HG03432 (cell line): ENCODE measurements around the gene MRPS18A.

Experiments
- ATAC-seq: cut with Tn5 transposase; IDR thresholded peaks from one replicate; pipeline ENCODE4 v1.9.1; 2021; ENCODE audit warnings: mild to moderate bottlenecking, moderate library complexity; ENCODE audit not compliant: unreplicated experiment

MRPS18A gene

DNA sequence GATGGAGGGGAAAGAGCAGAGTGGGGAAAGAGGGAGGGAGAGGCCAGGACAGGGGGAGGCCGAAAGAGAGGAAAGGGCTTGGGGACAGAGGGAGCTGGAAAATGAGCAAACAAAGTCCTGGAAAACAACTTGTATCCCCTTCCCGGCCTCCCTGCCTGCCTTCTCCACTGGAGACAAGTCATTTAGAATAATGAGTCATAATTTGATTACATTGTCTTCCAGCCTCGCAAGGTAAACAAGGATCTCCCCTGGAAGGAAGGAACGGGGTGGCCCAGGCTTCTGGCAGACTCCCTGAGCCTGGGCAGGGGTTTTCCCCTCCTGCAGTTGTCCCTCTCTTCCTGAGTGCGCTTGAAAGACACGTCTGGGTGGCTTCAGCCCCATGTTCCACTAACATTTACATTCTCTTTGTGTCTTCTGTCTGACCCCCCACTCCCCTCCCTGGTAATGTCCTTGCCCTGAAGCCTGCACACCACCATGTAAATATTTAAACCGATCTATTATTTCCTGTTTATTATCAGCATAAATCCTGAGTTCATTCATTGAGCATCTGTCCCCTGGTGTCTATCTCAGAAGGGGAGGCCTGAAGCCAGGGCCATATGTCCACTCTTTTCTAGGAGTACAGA is 12.1 kb upstream of the MRPS18A start:
- no peak for ATAC-seq

DNA sequence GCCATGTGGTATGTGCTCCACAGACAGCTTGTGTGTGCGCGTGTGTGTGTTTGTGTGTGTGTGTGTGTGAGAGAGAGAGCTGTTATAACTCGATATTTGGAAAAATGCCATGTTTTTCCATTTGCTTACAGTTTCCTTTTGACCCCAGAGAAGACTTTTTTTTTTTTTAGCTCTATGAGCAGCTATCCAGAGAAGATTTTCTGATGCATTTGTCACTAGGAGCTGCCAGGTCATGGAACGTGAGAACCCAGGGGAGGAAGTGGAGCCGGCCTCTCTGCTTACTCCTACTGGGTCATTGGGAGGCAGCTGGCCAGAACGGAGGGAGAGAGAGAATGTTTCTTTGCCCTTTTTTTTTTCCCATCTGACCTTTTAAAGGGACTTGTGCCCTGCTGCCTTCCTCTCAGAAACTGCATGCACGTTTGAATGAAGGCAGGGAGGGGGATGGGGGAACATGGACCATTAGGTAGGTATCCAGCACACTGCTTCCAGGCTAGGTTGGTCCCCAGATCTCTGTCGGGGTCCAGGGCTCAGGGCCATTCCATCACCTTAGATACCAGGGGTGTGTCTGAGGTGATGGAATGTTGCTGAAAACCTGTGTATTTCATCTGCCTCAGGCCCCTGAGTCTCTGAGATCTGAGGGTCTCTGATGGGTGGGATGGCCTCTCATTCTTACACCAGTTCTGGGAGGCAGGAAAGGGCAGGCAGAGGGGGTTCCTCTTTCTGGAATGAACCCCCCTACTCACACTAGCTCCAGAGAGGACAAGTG is 11.2 kb upstream of the MRPS18A start:
- no peak for ATAC-seq

DNA sequence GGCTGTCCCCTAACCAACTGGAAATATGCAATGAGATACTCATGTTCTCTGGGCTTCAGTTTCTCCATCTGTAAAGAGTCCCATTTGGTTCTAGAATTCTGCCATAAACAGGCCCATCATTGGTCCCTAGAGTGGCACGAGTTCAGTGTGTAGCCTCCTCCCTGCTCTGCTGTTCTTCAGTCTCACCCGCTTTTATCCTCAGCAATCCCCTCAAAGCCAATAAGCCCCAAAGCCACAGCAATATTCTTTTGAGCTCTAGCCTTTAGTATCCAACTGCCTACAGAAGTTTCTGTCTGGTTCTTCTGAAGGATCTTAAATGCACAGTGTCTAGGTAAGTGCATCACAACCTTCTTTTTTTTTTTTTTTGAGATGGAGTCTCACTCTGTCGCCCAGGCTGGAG is 9.8 kb upstream of the MRPS18A start:
- no peak for ATAC-seq

DNA sequence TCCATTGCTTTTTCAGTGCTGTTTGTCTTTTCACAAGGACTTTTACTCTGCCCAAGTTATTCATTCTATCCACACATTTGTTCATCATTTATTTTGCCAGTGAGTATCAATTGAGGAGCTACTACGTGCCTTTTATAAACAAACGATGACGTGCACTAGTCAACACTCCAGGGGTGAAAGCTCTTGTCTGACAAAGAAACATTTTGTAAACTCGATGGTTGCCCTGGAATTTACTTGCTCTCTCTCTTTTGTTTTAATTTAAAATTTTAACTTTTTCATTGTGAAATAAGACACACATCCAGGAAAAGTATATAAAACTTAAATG is 8.3 kb upstream of the MRPS18A start:
- no peak for ATAC-seq

DNA sequence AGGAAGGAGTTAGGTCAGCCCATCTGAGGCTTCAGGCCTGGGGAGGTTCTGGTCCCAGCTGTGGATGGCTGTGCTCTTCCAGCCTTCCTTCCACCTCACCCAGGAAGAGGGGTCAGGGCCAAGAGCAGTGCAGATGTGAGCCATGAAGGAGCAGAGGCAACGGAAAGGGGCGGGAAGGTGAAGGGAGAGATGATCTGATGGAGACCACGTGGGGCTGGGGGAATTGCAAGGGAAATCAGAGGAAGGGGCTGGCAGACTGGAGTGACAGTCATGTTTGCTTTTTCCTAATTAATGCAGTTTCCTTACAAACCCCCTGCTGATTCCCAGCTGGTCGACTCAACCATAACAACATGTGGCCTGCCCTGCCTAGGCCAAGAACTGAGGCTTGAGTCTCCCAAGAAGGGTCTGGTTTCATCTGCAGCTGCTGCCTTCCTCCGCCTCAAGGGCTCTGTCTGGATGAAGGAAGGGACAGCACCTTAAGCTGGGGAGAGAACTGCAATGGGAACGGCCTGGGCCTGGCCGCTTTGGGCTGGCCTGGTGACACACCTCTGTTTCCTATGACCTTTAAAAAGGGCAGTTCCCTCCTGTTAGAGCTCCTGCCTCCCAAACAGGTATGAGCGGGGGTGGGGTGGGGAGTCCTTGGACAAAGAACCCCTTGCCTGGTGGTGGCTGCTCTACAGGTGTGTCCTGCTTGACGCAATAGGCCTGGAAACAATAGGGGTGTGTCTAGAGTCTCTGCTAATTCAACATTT is 7.8 kb upstream of the MRPS18A start:
- no peak for ATAC-seq

DNA sequence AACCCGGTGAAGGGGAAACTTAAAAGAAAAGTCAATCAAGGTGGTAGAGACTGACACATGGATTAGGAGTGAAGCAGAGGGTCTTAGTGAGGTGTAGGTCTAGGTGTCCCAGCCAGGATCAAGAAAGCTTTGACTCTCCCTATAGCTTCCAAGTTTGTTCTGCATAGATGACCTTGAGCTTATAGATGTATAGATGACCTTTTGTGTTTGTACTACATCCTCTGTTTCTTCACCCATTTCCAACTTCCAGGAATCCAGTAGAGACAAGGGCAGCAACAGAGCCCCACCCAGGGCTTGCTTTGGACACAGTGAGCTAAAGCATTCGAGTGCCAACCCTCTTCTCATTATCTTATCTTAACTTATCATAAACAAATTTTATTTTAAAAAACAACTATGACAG is 1.8 kb upstream of the MRPS18A start:
- no peak for ATAC-seq

DNA sequence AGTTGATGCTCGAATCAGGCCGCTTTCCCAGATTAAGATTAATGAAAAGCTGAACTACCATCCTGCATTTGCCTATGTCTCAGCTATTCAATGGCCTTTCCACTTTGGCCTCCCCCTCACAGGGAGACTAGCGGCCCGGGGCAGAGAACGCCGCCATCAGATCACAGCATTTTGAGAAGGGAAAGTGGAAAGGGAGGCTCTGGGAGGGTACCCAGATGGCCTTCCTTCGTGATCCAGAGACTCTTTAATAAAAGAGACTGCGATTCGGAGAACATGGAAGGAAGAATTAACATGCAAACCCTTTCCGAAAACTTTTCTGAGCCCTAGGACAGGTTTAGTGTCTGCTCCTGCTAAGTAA is 533 bp downstream of the MRPS18A start:
- no peak for ATAC-seq

DNA sequence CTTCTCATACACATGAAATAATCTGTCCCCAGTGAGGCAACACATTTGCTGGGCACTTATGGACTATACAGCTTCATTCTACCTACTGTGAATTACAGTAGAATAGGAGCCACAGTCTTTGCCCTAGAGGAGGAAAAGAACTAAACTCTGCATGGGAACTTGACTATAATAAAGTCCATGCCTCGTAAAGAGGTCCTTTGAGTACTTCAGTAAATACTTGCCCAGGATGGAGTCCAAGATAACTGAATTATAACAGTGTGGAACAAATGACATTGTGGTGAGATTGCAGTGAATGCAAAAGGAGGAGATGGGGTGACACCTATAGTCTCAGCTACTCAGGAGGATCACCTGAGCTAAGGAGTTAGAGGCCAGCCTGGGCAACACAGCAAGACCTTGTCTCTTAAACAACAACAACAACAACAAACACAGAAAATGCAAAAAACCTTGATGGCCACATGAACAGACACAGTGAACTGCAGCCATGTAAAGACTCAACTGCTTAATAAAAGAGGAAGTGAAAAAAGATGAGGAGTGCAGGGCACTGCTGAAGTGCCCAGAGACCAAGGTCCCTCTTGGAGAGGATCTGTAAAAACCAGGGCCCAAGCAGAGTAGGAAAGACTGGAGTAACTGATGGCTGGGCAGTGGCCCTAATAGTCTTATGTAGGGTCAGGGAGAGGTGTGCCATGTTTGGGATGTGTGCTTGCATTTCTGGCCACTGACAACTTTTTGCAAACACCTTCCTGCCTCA is 3.7 kb downstream of the MRPS18A start:
- ATAC-seq = peak; percentile 61

DNA sequence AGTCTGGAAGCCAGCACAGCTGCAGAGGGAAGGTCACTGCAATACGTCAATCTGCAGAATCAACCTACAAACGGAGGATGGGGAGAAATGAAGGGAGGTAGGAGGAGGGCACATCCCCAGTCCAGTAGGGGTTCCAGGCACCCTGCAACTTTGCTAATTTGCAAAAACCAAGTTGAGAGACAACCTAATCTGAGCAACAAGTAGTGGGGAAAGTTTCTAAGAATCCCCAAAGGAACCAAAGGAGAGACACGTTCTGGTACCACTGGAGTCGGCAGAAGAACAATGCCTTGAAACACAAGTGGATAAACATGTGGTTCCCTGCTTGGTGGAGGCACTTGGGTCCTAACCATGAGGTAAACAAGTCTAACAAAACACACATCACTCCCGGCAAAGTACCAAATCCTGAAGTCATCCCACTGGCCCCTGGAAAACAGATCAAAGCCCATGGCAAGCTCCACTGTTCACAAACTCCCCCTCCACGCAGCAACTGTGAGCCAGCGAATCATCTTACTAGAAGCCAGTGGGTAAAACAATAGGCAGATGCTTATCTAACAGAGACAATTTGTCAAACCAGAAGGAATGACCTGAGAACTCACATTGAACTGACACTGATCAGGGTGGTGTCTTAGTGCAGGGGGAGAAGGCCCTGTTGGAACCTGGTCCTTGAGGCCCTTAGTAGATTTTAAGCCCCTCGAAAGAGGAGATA is 4.7 kb downstream of the MRPS18A start:
- ATAC-seq = no peak

DNA sequence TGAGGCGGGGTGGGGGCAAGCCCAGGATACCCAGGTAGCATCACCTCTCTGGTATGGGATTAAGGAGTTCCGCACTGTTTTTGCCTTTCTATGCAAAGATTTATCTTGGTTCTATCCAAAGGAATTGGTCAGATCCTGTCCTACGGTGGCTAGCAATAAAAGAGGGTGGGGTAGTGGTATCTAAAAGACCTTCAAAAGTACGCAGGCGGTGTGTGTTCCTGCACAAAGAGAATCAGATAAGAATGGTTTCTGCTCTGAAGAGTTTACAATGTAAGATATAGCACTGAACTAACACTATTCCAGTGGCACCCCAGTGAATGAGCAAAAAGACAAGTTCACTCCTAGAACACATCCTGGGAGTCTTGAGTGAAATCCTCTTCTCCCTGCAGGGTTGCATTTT is 6.3 kb downstream of the MRPS18A start:
- ATAC-seq = no peak

DNA sequence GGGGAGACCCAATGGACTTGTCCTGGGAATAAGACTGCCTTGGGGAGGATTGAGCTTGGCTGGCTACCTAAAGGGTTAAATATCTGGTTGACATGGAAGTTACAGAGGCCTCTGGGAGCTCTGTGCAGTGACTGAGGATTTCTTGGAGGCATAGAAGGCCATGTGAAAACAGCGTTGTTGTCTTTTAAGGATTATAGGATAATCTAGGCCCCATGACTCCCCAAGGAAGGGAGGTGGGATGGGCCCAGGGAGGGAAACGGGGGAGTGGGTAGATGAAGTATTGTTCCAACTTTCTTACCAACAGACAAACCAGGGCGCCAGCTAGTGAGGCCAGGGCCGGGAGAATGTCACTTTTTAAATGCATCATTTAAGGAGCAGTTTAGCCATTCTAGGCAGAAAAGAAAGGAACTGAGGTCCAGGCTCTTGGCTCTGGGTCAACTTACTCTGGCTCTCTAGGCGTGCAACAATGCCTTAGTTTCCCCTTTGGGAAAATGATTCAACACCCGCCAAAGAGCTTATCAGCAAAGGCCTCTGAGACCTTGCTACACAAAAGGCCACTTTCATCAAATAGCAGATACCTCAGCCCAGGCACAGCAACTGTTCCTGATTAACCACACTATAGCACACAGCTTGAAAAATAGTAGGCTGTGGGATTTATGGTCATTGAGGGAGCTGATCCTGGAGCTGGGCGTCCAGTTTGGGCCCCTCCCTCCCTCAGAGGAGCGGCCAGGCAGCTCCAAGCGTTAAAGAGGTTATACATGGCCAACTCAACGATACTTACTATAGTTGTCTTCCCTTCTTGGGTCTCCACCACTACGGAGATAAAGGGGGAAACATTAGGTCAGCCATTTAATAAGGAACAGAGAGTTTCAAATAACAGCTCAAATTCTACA is 7.0 kb downstream of the MRPS18A start:
- ATAC-seq = no peak

DNA sequence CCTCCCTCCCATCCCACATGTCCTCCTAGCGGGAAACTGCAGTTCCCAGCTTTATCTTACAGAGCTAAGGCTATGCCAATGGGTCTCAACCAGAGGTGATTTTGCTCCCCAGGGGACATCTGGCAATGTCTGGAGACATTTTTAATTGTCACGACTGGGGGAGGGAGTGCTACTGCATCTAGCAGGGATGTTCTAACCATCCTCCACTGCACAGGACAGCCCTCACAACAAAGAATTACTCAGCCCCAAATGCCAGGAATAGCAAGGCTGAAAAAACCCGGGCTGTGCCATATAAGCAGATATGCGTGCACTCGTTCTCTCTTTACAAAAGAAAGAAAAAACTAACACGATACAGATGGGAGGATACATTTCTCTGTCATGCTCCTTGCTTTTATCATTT is 8.5 kb downstream of the MRPS18A start:
- no peak for ATAC-seq

DNA sequence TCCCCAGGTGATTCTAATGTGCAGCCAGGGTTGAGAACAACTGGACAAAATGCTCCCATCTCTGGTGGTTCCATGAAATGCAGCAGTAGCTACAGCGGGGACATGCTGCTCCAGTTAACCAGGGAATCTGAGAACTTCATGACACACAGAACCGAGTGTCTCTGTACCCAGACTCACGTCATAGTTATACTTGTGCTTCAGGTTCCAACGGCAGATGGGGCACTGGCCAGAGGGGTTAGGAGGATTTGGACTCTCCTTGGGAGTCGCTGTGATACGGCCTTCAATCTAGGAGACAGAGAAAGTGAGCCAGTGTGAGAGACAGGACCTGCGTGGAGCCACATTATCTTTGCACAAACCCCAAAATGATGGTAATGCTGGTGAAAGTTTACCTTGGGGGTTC is 9.2 kb downstream of the MRPS18A start:
- ATAC-seq = no peak

DNA sequence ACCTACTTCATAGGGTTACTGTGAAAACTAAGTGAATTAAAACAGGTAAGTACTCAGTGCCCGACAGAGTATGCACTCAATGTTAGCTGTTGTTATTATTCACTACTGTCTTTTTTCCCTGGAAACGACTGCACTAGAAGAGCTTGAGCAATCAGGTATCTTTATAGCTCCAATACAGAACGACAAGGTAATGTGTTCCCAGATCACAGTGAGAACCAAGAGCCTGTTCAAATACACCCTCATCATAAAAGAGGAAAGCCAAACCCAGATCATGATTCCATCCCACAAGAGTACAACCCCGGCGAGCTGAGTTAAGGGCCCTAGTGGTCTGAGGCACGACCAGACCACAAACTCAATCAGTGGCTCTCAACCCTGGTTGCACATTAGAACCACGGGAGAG is 9.8 kb downstream of the MRPS18A start:
- no peak for ATAC-seq

DNA sequence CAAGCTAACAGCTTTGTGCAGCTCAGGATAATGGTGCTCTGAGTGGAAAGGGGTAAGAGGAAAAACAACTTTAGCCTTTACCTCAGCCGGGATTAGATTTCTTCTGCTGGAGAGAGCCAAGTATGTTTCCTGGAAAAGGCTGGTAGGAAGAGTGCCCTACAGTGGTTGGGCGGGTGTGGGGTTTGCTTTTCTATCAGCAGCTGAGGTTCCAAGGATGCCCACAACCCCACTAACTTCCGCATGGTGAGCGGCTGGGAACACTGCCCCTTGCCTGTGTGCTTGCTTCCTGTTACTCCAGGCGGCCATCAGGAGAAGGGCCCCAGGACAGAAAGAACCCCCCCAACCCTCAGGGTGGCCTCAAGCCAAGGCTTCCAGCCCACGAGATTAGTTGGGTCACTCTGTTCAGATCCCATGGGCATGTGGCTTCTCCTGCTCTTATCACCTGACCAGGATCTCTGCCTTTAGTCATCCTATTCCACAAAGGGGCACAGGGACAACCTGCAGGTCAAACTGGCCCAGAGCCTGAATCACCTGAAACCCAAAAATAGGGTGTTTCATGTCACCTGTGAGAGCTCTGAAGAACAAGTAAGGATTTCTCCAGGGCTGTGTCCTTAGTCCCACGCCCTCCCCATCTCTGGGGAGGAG is 10.5 kb downstream of the MRPS18A start:
- ATAC-seq = no peak

DNA sequence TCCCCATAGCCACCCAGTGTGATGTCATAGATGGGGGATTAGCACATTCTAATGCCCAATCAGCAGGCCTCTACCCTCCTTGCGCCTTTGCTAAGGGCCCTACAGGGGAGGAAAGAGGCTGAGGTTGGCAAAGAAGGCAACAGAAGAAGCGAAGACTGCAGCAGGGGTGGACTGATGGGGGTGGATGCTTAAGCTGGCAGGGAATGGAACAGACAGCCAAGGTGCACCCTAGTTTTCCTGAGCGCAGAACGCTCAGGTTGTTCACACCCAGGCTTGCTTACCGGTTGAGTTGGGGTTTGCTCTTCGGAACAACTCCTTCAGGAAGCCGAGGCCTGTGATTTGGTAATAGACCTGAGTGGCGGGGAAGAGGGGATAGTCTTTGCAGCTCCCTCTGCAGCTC is 12.7 kb downstream of the MRPS18A start:
- no peak for ATAC-seq

DNA sequence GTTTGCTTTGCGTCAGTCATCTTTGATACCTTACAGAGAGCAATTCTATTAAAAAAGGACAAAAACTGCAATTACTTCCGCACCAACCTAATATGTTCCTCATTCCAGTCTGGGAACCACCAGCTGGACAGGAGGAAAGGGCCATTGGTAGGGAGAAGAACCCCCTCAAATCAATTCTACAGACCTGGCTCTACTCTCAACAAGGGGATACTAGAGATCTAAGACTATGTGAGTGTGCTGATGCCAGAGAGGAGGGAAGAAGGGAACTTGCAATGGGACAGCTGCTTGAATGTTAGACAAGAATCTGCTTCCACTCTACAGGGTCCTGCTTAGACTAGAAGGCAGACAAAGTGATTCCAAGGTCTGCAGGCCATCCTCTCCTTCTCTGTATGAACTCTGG is 13.3 kb downstream of the MRPS18A start:
- no peak for ATAC-seq

DNA sequence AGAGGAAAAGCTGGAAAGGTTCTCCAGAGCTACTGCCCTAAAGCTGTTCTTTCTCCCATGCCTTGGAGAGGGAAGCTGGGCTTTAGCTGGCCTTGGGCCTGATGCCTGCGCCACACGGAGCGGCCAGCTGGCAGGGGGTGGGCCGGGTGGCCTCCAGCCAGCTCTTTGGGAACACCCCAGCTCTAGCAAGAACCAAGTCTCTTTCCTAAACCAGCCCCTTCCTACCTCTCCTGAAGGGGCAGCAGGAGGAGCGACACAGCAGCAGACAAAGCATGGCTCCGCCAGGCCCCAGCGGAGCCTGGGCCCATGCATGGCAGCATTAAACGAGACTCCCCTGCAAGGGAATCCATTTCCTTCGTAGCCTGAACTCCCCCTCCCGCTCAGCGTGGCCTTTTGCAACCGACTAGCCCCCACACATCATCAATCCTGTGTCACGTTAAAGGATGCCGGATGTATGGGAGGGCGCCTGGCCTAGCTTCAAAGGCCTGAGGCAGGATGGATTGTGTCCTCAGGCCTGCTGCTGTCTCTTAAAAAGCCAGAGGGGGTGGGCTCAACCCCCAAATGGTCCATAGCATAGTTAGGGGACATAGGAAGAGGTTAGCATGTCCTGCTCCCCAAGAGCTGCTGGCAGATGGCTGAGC is 14.0 kb downstream of the MRPS18A start:
- ATAC-seq = no peak
